Stimulated activated CD4-positive, alpha-beta T cell treated with anti-CD3 and anti-CD28 coated beads, Interleukin-15, amount 100 ng/mL, for 48 hours (primary cell): Measurements from ENCODE around the gene ACOT11.

Experiments used
- DNase-seq, 2 donors: peaks; one replicate each; pipeline ENCODE4 v3.0.0-alpha.2; 2020; ENCODE audit warnings: low read depth in 2 of 2

Gene ACOT11

DNA sequence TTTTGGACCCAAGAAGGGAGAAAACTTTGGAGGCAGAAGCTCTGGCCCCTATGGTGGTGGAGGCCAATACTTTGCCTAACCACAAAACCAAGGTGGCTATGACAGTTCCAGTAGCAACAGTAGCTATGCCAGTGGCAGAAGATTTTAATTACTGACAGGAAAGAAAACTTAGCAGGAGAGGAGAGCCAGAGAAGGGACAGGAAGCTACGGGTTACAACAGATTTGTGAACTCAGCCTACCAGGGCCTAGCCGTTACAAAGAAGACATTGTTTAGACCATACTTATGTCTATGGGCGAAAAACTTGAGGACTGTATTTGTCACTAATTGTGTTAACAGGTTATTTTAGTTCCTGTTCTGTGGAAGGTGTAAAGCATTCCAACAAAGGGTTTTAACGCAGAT, 10.4 kb upstream of the ACOT11 start:
- DNase-seq, result no peak

DNA sequence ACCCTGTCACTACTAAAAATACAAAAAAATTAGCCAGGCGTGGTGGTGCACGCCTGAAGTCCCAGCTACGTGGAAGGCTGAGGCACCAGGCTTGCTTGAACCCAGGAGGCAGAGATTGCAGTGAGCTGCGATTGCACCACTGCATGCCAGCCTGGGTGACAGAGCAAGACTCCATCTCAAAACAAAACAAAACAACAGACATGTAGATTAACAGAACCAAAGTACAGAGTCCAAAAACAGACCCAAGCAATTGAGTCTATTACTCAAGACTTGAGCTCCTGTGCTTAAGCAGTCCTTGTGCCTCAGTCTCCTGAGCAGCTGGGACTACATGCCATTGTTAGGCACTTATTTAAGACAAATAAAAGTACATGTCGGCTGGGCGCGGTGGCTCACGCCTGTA, 9.5 kb upstream of the ACOT11 start:
- no peak for DNase-seq

GRCh38 chr1:54540582-54541295, 7.3 kb upstream of the ACOT11 start:
- DNase-seq, result no peak

- peak; percentile 27 to 54 for DNase-seq
These were observed 5.7 kb upstream of the ACOT11 start for GRCh38 chr1:54542120-54542961.

- no peak for DNase-seq
These were observed 5.0 kb upstream of the ACOT11 start for GRCh38 chr1:54542962-54543539.

DNA sequence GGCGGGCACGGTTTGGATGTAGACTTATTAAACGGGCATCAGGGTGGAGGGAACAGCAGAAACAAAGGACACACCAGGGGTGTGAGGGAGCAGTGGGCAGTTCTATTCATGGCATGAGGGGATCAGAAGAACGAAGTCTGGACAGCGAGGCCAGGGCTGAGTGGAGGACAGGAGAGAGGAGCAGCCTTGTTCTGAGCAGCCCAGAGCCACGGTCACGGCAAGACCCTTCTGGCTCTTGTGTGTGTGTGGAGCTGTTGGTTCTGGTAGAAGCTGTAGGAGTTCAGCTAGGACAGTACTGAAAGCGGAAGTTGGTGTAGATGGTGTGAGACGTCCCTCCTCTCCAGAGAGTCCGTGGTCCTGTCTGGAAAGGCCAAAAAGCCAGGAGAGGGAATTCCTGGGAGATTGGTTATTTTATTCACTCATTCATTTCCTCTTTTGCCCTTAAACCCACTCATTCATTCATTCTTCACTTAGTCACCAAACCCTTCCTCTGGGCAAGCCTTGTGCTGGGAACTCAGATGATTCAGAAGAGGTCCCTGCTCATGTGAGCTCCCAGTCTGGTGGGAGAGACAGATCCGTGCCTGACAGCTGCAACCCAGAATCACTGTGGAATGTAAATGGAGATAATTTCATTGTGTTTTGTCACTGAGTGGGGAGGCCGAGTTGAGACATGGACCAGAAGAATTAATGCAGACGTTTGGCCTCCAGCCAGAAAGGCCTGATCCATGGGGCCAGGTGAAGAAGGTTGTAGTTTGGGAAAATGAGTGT, 4.1 kb upstream of the ACOT11 start:
- DNase-seq, result no peak

DNA sequence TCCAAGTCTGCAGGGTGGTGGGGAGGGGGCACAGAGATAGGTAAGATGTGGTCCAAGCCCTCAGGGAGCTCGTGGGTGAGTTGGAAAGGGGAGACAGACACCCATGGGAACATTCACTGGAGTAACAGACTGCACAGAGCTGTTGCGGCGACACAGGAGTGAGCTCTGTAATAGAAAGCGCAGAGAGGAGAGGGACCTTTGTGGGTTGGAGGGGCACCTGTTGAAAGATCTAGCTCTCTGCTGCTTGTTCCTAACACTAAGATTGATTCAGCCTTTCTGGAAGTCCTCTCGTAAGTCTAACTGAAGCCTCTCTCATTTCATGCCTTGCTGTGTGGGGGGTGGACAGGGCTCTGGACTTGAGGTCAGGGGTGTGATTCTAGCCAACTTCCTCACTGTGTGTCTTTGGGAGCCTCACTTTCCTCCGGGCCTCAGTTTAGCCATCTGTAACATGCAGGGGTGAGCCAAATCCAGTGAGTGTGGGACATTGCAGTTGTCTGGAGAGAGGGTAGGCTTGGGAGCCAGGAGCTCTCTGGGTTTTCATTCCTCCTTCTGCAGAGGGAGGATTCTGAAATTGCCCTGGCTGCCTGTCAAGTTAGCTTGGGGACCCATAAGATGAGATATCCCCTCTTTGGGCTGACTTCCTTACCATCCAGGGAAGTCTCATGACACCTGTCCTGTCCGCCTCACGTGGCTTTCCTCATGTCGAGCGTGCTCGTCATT, 2.0 kb upstream of the ACOT11 start:
- DNase-seq, result no peak

DNA sequence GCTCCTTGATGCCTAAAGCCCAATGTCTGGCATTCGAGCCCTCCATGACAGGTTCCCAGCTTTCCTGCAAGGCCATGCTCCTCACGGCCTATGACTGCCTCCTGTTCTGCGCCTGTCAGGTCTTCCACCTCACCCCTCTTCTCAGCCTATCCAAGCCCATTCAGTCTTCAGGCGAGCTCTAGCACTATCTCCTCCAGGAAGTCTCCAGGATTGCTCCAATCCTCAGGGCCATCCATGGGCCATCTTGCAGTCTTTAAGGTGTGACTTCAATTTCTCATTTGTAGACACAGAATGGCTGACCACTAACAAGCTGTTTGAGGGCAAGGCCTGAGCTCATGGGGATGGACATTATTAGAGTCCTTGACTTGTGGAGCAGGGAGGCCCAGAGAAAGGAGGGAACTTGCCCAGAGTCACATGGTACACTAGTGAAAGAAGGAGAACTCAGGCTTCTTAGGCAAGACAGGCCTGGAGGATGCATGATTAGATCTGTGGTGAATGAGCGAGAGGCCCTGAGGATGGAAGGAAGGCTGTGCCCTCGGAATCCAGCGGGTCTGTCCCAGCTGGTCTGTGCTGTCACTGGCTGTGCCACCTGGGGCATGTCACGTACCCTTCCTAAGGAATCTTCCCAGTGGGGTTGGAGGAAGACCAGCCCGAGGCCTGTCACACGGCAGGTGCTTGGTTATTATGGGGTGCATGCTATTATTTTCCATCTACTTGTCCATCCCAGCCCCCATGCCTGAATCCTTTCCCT, 1.2 kb upstream of the ACOT11 start:
- no peak for DNase-seq

- no peak for DNase-seq
These were observed 489 bp downstream of the ACOT11 start for GRCh38 chr1:54548389-54549044.

DNA sequence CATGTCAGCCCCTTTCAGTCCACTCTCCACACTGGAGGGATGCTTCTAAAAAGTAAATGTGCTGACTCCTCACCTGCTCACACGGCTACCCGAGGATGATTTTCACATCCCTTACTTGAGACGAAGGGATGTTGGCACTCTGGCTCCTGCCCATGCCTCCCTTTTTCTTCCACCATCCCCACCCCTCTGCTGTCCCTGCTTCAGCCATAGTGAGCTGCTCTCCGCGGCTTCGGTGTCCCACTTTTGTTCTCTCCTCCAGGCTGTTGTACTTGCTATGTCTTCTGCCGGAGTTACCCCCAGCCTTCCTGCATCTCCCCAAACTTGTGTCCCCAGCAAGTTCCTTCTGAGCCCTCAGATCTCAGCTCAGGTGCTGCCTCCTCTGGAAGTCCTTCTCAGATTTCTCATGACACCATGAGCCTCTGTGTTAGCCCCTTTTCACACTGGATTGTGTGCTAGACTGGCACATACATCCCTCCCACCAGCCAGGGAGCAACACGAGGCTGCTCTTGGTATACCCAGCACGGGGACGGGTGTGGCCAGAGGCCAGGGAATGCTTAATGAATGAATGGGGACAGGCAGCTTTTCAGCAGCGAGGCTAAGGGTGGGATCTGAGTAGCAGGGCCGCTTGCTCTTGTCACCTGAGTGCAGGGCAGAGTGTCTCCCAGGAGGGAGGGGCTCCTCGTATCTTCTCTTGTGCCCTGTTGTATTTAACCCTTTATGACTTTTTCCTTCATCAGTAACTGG, 1.3 kb downstream of the ACOT11 start:
- DNase-seq, result no peak

DNA sequence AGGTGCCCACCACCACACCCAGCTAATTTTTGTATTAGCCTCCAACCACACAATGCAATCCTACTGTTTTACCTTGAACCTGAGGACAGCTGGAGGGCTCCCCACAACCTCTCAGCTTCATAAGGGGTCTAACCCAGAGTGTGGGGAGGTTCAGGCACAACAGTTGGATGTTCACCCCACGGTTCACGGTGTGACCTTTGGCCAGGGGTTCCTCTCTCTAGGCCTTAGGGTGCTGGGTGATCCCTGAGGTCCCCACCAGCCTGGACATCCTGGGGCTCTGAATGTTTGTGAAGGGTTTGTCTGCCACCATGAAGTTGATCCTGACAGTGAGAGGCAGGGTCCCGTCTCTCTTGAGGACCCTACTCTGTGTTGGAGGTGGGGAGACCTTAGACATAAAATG, 3.9 kb downstream of the ACOT11 start:
- no peak for DNase-seq

GRCh38 chr1:54553602-54554313, 5.7 kb downstream of the ACOT11 start:
- DNase-seq, result no peak

DNA sequence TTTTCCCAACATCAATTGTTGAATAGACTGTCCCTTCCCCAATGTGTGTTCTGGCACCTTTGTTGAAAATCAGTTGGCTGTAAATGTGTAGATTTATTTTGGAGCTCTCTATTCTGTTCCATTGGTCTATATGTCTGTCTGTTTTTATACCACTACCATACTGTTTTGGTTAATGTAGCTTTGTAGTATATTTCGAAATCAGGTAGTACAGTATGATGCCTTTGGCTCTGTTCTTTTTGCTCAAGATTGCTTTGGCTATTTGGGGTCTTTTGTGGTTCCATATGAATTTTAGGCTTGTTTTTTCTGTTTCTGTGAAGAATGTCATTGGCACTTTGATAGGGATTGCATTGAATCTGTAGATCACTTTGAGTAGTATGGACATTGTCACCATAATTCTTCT, 8.1 kb downstream of the ACOT11 start:
- no peak for DNase-seq

- DNase-seq, result no peak
These were observed 9.8 kb downstream of the ACOT11 start for GRCh38 chr1:54557671-54558355.

DNA sequence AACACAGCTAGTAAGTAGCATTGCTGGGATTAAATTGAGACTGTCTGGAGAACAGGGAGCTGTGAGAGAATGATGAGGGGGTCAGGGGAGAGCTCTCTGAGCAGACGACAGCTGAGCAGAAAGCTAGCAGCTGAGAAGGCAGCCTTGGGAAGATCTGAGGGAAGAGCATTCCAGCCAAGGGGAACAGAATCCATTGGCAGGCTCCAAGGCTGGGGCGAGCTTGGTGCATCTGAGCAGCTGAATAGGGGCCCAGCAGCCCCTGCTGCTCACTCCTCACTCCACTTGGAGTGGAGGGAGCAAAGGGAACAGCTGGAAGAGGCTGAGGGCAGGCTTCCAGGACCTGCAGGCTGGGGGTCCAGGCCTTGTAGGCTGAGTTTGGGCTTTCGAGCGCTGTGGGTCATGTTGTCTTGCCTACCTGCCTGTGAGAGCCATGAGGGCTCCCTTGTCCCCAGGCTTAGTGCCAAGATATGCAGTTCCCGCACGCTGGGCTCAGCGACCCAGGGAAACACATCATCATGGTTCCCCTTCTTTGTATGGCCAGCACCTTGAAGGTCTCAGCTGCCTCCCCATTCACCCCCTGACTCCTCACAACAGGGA, 10.5 kb downstream of the ACOT11 start:
- no peak for DNase-seq

GRCh38 chr1:54559111-54559548, 11.1 kb downstream of the ACOT11 start:
- no peak for DNase-seq

- no peak for DNase-seq
These were observed 11.8 kb downstream of the ACOT11 start for GRCh38 chr1:54559771-54560231.
